ENCODE measurements around the gene RIC3.

RIC3 gene

DNA sequence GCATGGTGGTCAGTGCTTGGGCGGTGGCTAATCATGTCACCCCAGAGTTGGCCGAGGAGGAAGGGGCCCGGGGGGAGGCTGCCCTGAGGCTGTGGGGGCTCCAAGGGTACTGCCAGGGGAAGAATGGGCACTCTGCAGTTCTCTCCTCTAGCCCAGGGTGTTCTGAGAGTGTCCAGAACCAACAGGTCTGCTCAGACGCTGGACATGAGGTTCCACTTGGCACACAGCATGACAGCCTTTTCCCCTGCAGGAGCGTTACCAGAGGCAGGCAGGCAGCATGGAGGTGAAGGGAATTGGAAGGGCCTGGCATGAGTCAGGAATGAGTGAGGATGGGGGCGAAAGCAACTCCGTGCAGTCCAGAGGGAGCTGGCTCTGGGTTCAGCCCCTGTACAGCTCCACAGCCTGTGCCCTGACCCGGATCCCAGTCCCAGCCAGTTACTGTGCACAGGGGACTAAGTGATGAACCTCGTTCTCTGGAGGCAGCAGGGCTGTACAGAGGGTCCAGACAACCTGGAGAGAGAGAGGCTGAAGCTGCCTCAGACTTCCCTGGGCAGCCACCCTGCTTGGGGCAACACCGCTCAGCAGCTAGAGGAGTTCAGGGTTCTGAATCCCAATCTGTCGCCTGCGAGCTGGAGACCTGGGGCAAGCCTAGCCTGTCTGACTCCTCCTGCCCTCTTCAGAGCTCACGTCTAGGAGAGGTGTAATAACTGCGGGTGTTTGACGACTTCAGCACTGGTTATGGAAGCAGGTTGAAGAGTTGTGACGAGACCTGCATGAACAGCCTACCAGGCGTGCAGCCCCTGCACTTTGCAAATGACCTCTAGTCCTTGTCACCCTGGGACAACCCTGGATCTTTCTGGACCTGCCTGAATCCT lies 102.6 kb downstream of the RIC3 start:
- Histone ChIP-seq H4K20me1 (ENCODE audit: low read depth, low read length) (no peaks in the 10 kb centered on the region), H3K27ac (ENCODE audit: low read depth, low read length) (no peak overlapping the region), H2AFZ (ENCODE audit: low read depth, low read length, severe bottlenecking) (no peak overlapping the region), H3K9me3 (ENCODE audit: insufficient read depth, low read length) (no peaks in the 10 kb centered on the region), H3F3A (ENCODE audit: insufficient read depth) (no peaks in the 10 kb centered on the region), H3K9me2 (replicated peaks; ENCODE audit: insufficient read depth, low read length) (no peaks in the 10 kb centered on the region), H3K4me2 (ENCODE audit: low read depth, low read length, poor library complexity, severe bottlenecking) (no peak overlapping the region), H3K9ac (ENCODE audit: low read length) (no peak overlapping the region), H3K27me3 (ENCODE audit: low read length) (no peaks in the 10 kb centered on the region), H3K4me3 (ENCODE audit: insufficient read depth, low read length, poor library complexity, severe bottlenecking) (no peak overlapping the region), H3K79me2 (ENCODE audit: insufficient read depth, low read length) (no peaks in the 10 kb centered on the region), H3K36me3 (ENCODE audit: low read length) (no peaks in the 10 kb centered on the region)
- TF ChIP-seq EZH2phosphoT487 (conservative IDR thresholded peaks at IDR 0.05; ENCODE audit: low read length) = no peak
- TF ChIP-seq, protein P1, sequence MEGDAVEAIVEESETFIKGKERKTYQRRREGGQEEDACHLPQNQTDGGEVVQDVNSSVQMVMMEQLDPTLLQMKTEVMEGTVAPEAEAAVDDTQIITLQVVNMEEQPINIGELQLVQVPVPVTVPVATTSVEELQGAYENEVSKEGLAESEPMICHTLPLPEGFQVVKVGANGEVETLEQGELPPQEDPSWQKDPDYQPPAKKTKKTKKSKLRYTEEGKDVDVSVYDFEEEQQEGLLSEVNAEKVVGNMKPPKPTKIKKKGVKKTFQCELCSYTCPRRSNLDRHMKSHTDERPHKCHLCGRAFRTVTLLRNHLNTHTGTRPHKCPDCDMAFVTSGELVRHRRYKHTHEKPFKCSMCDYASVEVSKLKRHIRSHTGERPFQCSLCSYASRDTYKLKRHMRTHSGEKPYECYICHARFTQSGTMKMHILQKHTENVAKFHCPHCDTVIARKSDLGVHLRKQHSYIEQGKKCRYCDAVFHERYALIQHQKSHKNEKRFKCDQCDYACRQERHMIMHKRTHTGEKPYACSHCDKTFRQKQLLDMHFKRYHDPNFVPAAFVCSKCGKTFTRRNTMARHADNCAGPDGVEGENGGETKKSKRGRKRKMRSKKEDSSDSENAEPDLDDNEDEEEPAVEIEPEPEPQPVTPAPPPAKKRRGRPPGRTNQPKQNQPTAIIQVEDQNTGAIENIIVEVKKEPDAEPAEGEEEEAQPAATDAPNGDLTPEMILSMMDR (IDR thresholded peaks at IDR 0.05; ENCODE audit: insufficient read depth, low read length, poor library complexity, severe bottlenecking) = no peak

DNA sequence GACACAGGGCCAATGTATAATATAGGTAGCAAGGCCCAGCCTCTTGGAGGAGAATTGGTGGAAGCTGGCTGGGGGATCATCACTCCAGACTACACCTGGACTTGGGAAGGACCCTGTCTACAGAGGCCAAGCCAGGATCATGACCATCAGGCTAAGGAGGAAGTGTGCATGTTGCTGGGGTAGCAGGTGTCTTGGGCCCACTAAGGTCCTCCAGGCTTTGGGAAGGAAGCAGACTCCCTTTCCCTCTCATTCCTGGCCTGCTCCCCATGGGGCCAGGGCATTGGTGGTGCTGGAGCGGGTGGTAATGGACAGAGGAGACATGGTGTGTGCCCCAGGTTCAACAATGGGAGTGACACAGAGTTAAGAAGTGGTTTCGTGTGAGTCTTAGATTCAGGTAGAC lies 103.8 kb downstream of the RIC3 start:
- Histone ChIP-seq H3K9me2 (replicated peaks; ENCODE audit: insufficient read depth, low read length) (no peaks in the 10 kb centered on the region), H3F3A (ENCODE audit: insufficient read depth) (no peaks in the 10 kb centered on the region), H3K27me3 (ENCODE audit: low read length) (no peaks in the 10 kb centered on the region), H3K79me2 (ENCODE audit: insufficient read depth, low read length) (no peaks in the 10 kb centered on the region), H3K4me2 (ENCODE audit: low read depth, low read length, poor library complexity, severe bottlenecking) (no peak overlapping the region), H3K9ac (ENCODE audit: low read length) (no peak overlapping the region), H3K36me3 (ENCODE audit: low read length) (no peaks in the 10 kb centered on the region), H3K9me3 (ENCODE audit: insufficient read depth, low read length) (no peaks in the 10 kb centered on the region), H2AFZ (ENCODE audit: low read depth, low read length, severe bottlenecking) (no peak overlapping the region), H3K4me3 (ENCODE audit: insufficient read depth, low read length, poor library complexity, severe bottlenecking) (no peak overlapping the region), H3K27ac (ENCODE audit: low read depth, low read length) (no peak overlapping the region), H4K20me1 (ENCODE audit: low read depth, low read length) (no peaks in the 10 kb centered on the region)
- TF ChIP-seq EZH2phosphoT487 (conservative IDR thresholded peaks at IDR 0.05; ENCODE audit: low read length) = no peak
- TF ChIP-seq, protein P1 (IDR thresholded peaks at IDR 0.05; ENCODE audit: insufficient read depth, low read length, poor library complexity, severe bottlenecking) = no peak

DNA sequence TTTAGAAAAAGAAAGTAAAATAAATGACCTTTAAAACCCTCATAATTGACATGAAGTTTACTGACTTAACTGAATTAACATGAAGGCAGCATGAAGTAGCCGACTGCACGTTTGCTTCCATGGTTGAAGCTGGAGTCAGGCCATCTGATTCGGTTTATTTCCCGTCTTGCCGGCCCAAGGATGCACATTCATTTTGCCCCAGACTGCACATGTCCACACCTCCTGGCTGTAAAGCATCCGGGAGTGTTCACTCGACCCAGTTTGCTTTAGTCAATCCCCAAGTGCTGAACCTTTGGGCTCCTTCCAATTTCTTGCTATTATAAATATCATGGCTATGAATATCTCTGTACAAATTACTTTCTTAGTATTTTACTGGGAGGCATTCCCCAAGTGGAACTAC lies 105.5 kb downstream of the RIC3 start:
- Histone ChIP-seq H3K79me2 (ENCODE audit: insufficient read depth, low read length) (no peaks in the 10 kb centered on the region), H3K9me2 (replicated peaks; ENCODE audit: insufficient read depth, low read length) (no peaks in the 10 kb centered on the region), H3F3A (ENCODE audit: insufficient read depth) (no peaks in the 10 kb centered on the region), H3K9ac (ENCODE audit: low read length) (no peak overlapping the region), H3K36me3 (ENCODE audit: low read length) (no peaks in the 10 kb centered on the region), H3K4me2 (ENCODE audit: low read depth, low read length, poor library complexity, severe bottlenecking) (no peak overlapping the region), H3K27ac (ENCODE audit: low read depth, low read length) (no peak overlapping the region), H3K4me3 (ENCODE audit: insufficient read depth, low read length, poor library complexity, severe bottlenecking) (no peak overlapping the region), H3K9me3 (ENCODE audit: insufficient read depth, low read length) (no peaks in the 10 kb centered on the region), H2AFZ (ENCODE audit: low read depth, low read length, severe bottlenecking) (no peak overlapping the region), H4K20me1 (ENCODE audit: low read depth, low read length) (no peaks in the 10 kb centered on the region), H3K27me3 (ENCODE audit: low read length) (no peaks in the 10 kb centered on the region)
- no peak for TF ChIP-seq EZH2phosphoT487 (conservative IDR thresholded peaks at IDR 0.05; ENCODE audit: low read length)
- TF ChIP-seq, protein P1 (IDR thresholded peaks at IDR 0.05; ENCODE audit: insufficient read depth, low read length, poor library complexity, severe bottlenecking) = no peak
